HepG2 (cell line): Measurements from ENCODE around the gene LTB4R. TPM values are rescaled to one million over a fixed set of nuclear protein-coding genes. Genes with fewer than 3 reads are reported as not detected.

ENCODE experiments used
- AGO2 ChIP-seq: fragments of 200-400 bp; formaldehyde crosslinking; optimal IDR thresholded peaks from 2 replicates; pipeline ENCODE3; 2017; ENCODE audit warnings: mild to moderate bottlenecking, low read depth, low read length, moderate library complexity
- ISL2 ChIP-seq: sonication (generic); formaldehyde crosslinking; IDR thresholded peaks from 2 replicates; pipeline ENCODE4 v1.5.0; 2020; ENCODE audit warnings: missing genetic modification reagents
- PAX8 ChIP-seq: sonication (generic); formaldehyde crosslinking; IDR thresholded peaks from 2 replicates; pipeline ENCODE4 v1.8.0; 2022; ENCODE audit warnings: mild to moderate bottlenecking, missing genetic modification reagents, borderline replicate concordance
- RBFOX2 ChIP-seq: fragments of 200-400 bp; formaldehyde crosslinking; IDR thresholded peaks from 2 replicates; pipeline ENCODE4 v1.6.1; 2017; ENCODE audit warnings: low read depth, mild to moderate bottlenecking, low read length
- RFX3 ChIP-seq: IDR thresholded peaks from 2 replicates; pipeline ENCODE4 v1.6.1; 2016; ENCODE audit warnings: missing biosample characterization, missing genetic modification reagents
- SALL2 ChIP-seq: sonication (generic); formaldehyde crosslinking; IDR thresholded peaks from 2 replicates; pipeline ENCODE4 v1.8.1; 2023; ENCODE audit warnings: mild to moderate bottlenecking, missing genetic modification reagents, inconsistent platforms
- SCMH1 ChIP-seq: sonication (generic); formaldehyde crosslinking; IDR thresholded peaks from 2 replicates; pipeline ENCODE4 v1.9.0; 2021; ENCODE audit warnings: missing genetic modification reagents, mild to moderate bottlenecking, borderline replicate concordance
- ZFP36L1 ChIP-seq: sonication (generic); formaldehyde crosslinking; IDR thresholded peaks from 2 replicates; pipeline ENCODE4 v1.8.0; 2022; ENCODE audit warnings: mild to moderate bottlenecking, missing genetic modification reagents, moderate library complexity
- ZNF577 ChIP-seq: sonication (generic); formaldehyde crosslinking; IDR thresholded peaks from 2 replicates; pipeline ENCODE4 v1.4.0; 2020; ENCODE audit warnings: mild to moderate bottlenecking, low read depth, missing genetic modification reagents, borderline replicate concordance
- ZNF674 ChIP-seq: sonication (generic); formaldehyde crosslinking; IDR thresholded peaks from 2 replicates; pipeline ENCODE4 v1.5.0; 2020; ENCODE audit warnings: low read depth, mild to moderate bottlenecking, missing genetic modification reagents
- ZNF879 ChIP-seq: sonication (generic); formaldehyde crosslinking; IDR thresholded peaks from 2 replicates; pipeline ENCODE4 v1.8.1; 2023; ENCODE audit warnings: missing genetic modification reagents
- polyA plus RNA-seq, 8 experiments: library from polyadenylated mRNA; depleted of rRNA in 3 of 8; stranded (reverse) in 7 of 8; unstranded in 1 of 8; fragments of >200 nt; fragmentation: Illumina TruSeq in 4 of 8; extraction: Trizol in 4 of 8; gene quantifications; 2 replicates each; pipeline versions ENCODE4 v1.2.1 to v1.2.3, GENCODE V29; 2011 to 2016; ENCODE audit warnings: low read depth in 4 of 8, missing spikeins in 1 of 8, mixed read lengths in 1 of 8; ENCODE audit not compliant: insufficient read depth in 1 of 8
- total RNA-seq, 5 experiments: library from RNA; depleted of rRNA; stranded (reverse); fragments of >200 nt; fragmentation: Illumina TruSeq; extraction: Trizol; gene quantifications; 2 replicates each; pipeline ENCODE4 v1.2.3, GENCODE V29; 2016; ENCODE audit warnings: low read depth in 1 of 5
- TF ChIP-seq, protein P1 (sequence below): sonication (generic); formaldehyde crosslinking; conservative IDR thresholded peaks from 2 replicates; pipeline ENCODE4 v1.4.0; 2020; ENCODE audit warnings: mild to moderate bottlenecking, missing genetic modification reagents, moderate library complexity
- TF ChIP-seq, protein P2 (sequence below): sonication (generic); formaldehyde crosslinking; IDR thresholded peaks from 2 replicates; pipeline ENCODE4 v1.5.0; 2020; ENCODE audit warnings: mild to moderate bottlenecking, missing genetic modification reagents
- TF ChIP-seq, protein P3 (sequence below): sonication (generic); formaldehyde crosslinking; IDR thresholded peaks from 2 replicates; pipeline ENCODE4 v1.4.0; 2020; ENCODE audit warnings: missing genetic modification reagents
- TF ChIP-seq, protein P4 (sequence below): sonication (generic); formaldehyde crosslinking; IDR thresholded peaks from 2 replicates; pipeline ENCODE4 v1.8.0; 2022; ENCODE audit warnings: mild to moderate bottlenecking, missing genetic modification reagents; ENCODE audit not compliant: insufficient replicate concordance
- TF ChIP-seq, protein P5 (sequence below): sonication (generic); formaldehyde crosslinking; IDR thresholded peaks from 2 replicates; pipeline ENCODE4 v1.5.1; 2020; ENCODE audit warnings: missing genetic modification reagents, mild to moderate bottlenecking, borderline replicate concordance

Gene LTB4R
- total and polyA plus RNA-seq, 2 of the 13 experiments (the other 11 are each of a cell fraction or from before 2014, with no cell fraction given) = 3.2 to 8.2 TPM

DNA sequence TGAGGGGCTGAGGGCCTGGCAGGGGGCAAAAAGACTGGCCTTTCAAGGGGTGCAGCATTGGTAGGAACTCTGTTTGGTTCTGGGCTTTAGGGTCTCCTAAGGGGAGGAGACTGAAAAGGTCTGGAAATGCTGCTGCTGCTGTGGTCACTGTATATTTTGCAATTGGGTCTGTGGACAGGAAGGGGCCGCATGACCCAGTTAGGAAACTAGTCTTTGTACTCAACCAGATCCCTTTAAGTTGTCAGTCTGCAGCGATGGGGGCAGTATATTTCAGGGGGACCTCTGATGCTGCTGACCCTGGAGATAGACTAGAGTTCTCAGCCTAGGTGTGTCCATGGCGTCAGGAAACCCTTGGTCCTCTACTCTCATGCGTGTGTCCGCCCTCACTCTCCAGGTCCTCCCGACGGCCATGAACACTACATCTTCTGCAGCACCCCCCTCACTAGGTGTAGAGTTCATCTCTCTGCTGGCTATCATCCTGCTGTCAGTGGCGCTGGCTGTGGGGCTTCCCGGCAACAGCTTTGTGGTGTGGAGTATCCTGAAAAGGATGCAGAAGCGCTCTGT lies 4.0 kb downstream of the LTB4R start (continued):
- TF ChIP-seq, protein P1, sequence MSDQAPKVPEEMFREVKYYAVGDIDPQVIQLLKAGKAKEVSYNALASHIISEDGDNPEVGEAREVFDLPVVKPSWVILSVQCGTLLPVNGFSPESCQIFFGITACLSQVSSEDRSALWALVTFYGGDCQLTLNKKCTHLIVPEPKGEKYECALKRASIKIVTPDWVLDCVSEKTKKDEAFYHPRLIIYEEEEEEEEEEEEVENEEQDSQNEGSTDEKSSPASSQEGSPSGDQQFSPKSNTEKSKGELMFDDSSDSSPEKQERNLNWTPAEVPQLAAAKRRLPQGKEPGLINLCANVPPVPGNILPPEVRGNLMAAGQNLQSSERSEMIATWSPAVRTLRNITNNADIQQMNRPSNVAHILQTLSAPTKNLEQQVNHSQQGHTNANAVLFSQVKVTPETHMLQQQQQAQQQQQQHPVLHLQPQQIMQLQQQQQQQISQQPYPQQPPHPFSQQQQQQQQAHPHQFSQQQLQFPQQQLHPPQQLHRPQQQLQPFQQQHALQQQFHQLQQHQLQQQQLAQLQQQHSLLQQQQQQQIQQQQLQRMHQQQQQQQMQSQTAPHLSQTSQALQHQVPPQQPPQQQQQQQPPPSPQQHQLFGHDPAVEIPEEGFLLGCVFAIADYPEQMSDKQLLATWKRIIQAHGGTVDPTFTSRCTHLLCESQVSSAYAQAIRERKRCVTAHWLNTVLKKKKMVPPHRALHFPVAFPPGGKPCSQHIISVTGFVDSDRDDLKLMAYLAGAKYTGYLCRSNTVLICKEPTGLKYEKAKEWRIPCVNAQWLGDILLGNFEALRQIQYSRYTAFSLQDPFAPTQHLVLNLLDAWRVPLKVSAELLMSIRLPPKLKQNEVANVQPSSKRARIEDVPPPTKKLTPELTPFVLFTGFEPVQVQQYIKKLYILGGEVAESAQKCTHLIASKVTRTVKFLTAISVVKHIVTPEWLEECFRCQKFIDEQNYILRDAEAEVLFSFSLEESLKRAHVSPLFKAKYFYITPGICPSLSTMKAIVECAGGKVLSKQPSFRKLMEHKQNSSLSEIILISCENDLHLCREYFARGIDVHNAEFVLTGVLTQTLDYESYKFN (CRISPR knock-in tag) = peak; percentile 69
- TF ChIP-seq, protein P2, sequence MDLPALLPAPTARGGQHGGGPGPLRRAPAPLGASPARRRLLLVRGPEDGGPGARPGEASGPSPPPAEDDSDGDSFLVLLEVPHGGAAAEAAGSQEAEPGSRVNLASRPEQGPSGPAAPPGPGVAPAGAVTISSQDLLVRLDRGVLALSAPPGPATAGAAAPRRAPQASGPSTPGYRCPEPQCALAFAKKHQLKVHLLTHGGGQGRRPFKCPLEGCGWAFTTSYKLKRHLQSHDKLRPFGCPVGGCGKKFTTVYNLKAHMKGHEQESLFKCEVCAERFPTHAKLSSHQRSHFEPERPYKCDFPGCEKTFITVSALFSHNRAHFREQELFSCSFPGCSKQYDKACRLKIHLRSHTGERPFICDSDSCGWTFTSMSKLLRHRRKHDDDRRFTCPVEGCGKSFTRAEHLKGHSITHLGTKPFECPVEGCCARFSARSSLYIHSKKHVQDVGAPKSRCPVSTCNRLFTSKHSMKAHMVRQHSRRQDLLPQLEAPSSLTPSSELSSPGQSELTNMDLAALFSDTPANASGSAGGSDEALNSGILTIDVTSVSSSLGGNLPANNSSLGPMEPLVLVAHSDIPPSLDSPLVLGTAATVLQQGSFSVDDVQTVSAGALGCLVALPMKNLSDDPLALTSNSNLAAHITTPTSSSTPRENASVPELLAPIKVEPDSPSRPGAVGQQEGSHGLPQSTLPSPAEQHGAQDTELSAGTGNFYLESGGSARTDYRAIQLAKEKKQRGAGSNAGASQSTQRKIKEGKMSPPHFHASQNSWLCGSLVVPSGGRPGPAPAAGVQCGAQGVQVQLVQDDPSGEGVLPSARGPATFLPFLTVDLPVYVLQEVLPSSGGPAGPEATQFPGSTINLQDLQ = no peak
- TF ChIP-seq, protein P3, sequence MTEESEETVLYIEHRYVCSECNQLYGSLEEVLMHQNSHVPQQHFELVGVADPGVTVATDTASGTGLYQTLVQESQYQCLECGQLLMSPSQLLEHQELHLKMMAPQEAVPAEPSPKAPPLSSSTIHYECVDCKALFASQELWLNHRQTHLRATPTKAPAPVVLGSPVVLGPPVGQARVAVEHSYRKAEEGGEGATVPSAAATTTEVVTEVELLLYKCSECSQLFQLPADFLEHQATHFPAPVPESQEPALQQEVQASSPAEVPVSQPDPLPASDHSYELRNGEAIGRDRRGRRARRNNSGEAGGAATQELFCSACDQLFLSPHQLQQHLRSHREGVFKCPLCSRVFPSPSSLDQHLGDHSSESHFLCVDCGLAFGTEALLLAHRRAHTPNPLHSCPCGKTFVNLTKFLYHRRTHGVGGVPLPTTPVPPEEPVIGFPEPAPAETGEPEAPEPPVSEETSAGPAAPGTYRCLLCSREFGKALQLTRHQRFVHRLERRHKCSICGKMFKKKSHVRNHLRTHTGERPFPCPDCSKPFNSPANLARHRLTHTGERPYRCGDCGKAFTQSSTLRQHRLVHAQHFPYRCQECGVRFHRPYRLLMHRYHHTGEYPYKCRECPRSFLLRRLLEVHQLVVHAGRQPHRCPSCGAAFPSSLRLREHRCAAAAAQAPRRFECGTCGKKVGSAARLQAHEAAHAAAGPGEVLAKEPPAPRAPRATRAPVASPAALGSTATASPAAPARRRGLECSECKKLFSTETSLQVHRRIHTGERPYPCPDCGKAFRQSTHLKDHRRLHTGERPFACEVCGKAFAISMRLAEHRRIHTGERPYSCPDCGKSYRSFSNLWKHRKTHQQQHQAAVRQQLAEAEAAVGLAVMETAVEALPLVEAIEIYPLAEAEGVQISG = no peak; the same call in 1 of the 2 replicates
- TF ChIP-seq, protein P4, sequence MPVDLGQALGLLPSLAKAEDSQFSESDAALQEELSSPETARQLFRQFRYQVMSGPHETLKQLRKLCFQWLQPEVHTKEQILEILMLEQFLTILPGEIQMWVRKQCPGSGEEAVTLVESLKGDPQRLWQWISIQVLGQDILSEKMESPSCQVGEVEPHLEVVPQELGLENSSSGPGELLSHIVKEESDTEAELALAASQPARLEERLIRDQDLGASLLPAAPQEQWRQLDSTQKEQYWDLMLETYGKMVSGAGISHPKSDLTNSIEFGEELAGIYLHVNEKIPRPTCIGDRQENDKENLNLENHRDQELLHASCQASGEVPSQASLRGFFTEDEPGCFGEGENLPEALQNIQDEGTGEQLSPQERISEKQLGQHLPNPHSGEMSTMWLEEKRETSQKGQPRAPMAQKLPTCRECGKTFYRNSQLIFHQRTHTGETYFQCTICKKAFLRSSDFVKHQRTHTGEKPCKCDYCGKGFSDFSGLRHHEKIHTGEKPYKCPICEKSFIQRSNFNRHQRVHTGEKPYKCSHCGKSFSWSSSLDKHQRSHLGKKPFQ (CRISPR knock-in tag) = no peak
- no peak for TF ChIP-seq AGO2
- TF ChIP-seq, protein P5, sequence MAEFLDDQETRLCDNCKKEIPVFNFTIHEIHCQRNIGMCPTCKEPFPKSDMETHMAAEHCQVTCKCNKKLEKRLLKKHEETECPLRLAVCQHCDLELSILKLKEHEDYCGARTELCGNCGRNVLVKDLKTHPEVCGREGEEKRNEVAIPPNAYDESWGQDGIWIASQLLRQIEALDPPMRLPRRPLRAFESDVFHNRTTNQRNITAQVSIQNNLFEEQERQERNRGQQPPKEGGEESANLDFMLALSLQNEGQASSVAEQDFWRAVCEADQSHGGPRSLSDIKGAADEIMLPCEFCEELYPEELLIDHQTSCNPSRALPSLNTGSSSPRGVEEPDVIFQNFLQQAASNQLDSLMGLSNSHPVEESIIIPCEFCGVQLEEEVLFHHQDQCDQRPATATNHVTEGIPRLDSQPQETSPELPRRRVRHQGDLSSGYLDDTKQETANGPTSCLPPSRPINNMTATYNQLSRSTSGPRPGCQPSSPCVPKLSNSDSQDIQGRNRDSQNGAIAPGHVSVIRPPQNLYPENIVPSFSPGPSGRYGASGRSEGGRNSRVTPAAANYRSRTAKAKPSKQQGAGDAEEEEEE (CRISPR knock-in tag) = no peak; the same call in 1 of the 2 replicates
- TF ChIP-seq ISL2 (CRISPR knock-in tag) = no peak
- TF ChIP-seq ZNF674 = no peak
- TF ChIP-seq SCMH1 (CRISPR knock-in tag) = no peak
- TF ChIP-seq RFX3 (CRISPR knock-in tag) = no peak
- no peak for TF ChIP-seq ZFP36L1 (CRISPR knock-in tag)
- no peak for TF ChIP-seq ZNF879 (CRISPR knock-in tag)
- no peak for TF ChIP-seq PAX8
- TF ChIP-seq SALL2 = 0 out of 2 replicates have a peak, but pooled peaks have one; percentile 48
- TF ChIP-seq RBFOX2 = no peak
- TF ChIP-seq ZNF577 (CRISPR knock-in tag) = no peak
